ENCODE results near the gene RUNDC1.

The RUNDC1 gene

GRCh38 chr17:43020789-43021740 is 40.7 kb downstream of the RUNDC1 start:
- H3K4me1 ChIP-seq (ENCODE audit: control insufficient read depth, insufficient read depth, low read length), result peaks cover 14% of the 10 kb centered on the region
- peak overlapping the region; percentile 75 for H3K9ac ChIP-seq (ENCODE audit: low read depth, low read length)
- H3K36me3 ChIP-seq (ENCODE audit: control insufficient read depth, insufficient read depth, low read length), result peaks cover 34% of the 10 kb centered on the region
- H3K27me3 ChIP-seq (ENCODE audit: control insufficient read depth, insufficient read depth, low read length), result no peaks in the 10 kb centered on the region
- peak overlapping the region; percentile 89 for H3K27ac ChIP-seq (ENCODE audit: low read depth, low read length)
- H3K4me3 ChIP-seq (ENCODE audit: low read depth, low read length), result peak overlapping the region; percentile 91
- no peaks in the 10 kb centered on the region for H3K9me3 ChIP-seq (ENCODE audit: control insufficient read depth, insufficient read depth, low read length)

- Histone ChIP-seq H3K27me3 (ENCODE audit: control insufficient read depth, insufficient read depth, low read length) (no peaks in the 10 kb centered on the region), H3K4me1 (ENCODE audit: control insufficient read depth, insufficient read depth, low read length) (peaks cover 19% of the 10 kb centered on the region), H3K9ac (ENCODE audit: low read depth, low read length) (peak within 1 kb of the TSS; percentile 75), H3K27ac (ENCODE audit: low read depth, low read length) (peak within 1 kb of the TSS; percentile 89), H3K9me3 (ENCODE audit: control insufficient read depth, insufficient read depth, low read length) (no peaks in the 10 kb centered on the region), H3K4me3 (ENCODE audit: low read depth, low read length) (peak within 1 kb of the TSS; percentile 91), H3K36me3 (ENCODE audit: control insufficient read depth, insufficient read depth, low read length) (peaks cover 29% of the 10 kb centered on the region)
Measured at GRCh38 chr17:43021741-43022512, 41.6 kb downstream of the RUNDC1 start, which contains the start of gene VAT1. Gene VAT1 (minus strand): TSS chr17:43022385. CDS start chr17:43022322, 63 bp downstream.

- H3K27me3 ChIP-seq (ENCODE audit: control insufficient read depth, insufficient read depth, low read length), result no peaks in the 10 kb centered on the region
- H3K27ac ChIP-seq (ENCODE audit: low read depth, low read length), result peak within 1 kb of the TSS; percentile 98
- peaks cover 27% of the 10 kb centered on the region for H3K36me3 ChIP-seq (ENCODE audit: control insufficient read depth, insufficient read depth, low read length)
- peak within 1 kb of the TSS; percentile 90 for H3K9ac ChIP-seq (ENCODE audit: low read depth, low read length)
- H3K4me1 ChIP-seq (ENCODE audit: control insufficient read depth, insufficient read depth, low read length), result peaks cover 29% of the 10 kb centered on the region
- H3K9me3 ChIP-seq (ENCODE audit: control insufficient read depth, insufficient read depth, low read length), result no peaks in the 10 kb centered on the region
- H3K4me3 ChIP-seq (ENCODE audit: low read depth, low read length), result peak within 1 kb of the TSS; percentile 94
Measured at GRCh38 chr17:43024407-43025289, 44.3 kb downstream of the RUNDC1 start, which contains the start of gene RND2. Gene RND2 (plus strand): TSS chr17:43025231. CDS start chr17:43025348, 117 bp downstream.

- Histone ChIP-seq H3K27me3 (ENCODE audit: control insufficient read depth, insufficient read depth, low read length) (no peaks in the 10 kb centered on the region), H3K4me3 (ENCODE audit: low read depth, low read length) (peak overlapping the region; percentile 73), H3K9me3 (ENCODE audit: control insufficient read depth, insufficient read depth, low read length) (no peaks in the 10 kb centered on the region), H3K9ac (ENCODE audit: low read depth, low read length) (no peak overlapping the region), H3K27ac (ENCODE audit: low read depth, low read length) (no peak overlapping the region), H3K36me3 (ENCODE audit: control insufficient read depth, insufficient read depth, low read length) (peaks cover 24% of the 10 kb centered on the region), H3K4me1 (ENCODE audit: control insufficient read depth, insufficient read depth, low read length) (peaks cover 22% of the 10 kb centered on the region)
Measured at GRCh38 chr17:43025290-43025657, 44.9 kb downstream of the RUNDC1 start.

GRCh38 chr17:43025766-43026537 is 45.6 kb downstream of the RUNDC1 start:
- Histone ChIP-seq H3K36me3 (ENCODE audit: control insufficient read depth, insufficient read depth, low read length) (peaks cover 24% of the 10 kb centered on the region), H3K27me3 (ENCODE audit: control insufficient read depth, insufficient read depth, low read length) (no peaks in the 10 kb centered on the region), H3K4me3 (ENCODE audit: low read depth, low read length) (peak overlapping the region; percentile 73), H3K9me3 (ENCODE audit: control insufficient read depth, insufficient read depth, low read length) (no peaks in the 10 kb centered on the region), H3K9ac (ENCODE audit: low read depth, low read length) (no peak overlapping the region), H3K27ac (ENCODE audit: low read depth, low read length) (no peak overlapping the region), H3K4me1 (ENCODE audit: control insufficient read depth, insufficient read depth, low read length) (peaks cover 20% of the 10 kb centered on the region)

DNA sequence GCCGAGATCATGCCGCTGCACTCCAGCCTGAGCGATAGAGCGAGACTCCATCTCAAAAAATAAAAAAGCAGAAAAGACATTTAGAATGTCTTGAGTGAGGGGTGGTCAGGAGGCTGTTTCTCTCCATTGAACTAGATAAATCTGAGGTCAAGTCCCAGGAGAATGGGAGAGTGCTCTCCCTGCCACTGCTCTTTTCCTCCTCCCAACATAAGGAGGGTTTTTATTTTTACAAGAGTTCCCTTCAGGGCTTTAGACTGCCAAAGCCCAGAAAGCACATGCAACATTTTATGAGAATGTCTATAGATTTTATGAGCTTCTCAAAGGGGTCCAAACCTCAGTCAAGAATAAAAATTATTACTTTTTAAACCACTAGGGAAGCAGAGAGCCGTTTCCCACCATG is 46.2 kb downstream of the RUNDC1 start:
- Histone ChIP-seq H3K9me3 (ENCODE audit: control insufficient read depth, insufficient read depth, low read length) (no peaks in the 10 kb centered on the region), H3K4me3 (ENCODE audit: low read depth, low read length) (0 out of 2 replicates have a peak overlapping the region, but pooled peaks have one; percentile 18)

GRCh38 chr17:43027091-43028032 is 47.0 kb downstream of the RUNDC1 start:
- Histone ChIP-seq H3K4me1 (ENCODE audit: control insufficient read depth, insufficient read depth, low read length) (peaks cover 28% of the 10 kb centered on the region), H3K9me3 (ENCODE audit: control insufficient read depth, insufficient read depth, low read length) (no peaks in the 10 kb centered on the region), H3K27ac (ENCODE audit: low read depth, low read length) (peak overlapping the region; percentile 70), H3K36me3 (ENCODE audit: control insufficient read depth, insufficient read depth, low read length) (peaks cover 24% of the 10 kb centered on the region), H3K4me3 (ENCODE audit: low read depth, low read length) (peak overlapping the region; percentile 18), H3K9ac (ENCODE audit: low read depth, low read length) (no peak overlapping the region), H3K27me3 (ENCODE audit: control insufficient read depth, insufficient read depth, low read length) (no peaks in the 10 kb centered on the region)

More for the DNA sequence above, 46.2 kb downstream of the RUNDC1 start:
- peaks cover 26% of the 10 kb centered on the region for H3K4me1 ChIP-seq (ENCODE audit: control insufficient read depth, insufficient read depth, low read length)
- peak overlapping the region; percentile 70 for H3K27ac ChIP-seq (ENCODE audit: low read depth, low read length)
- H3K27me3 ChIP-seq (ENCODE audit: control insufficient read depth, insufficient read depth, low read length), result no peaks in the 10 kb centered on the region
- peaks cover 24% of the 10 kb centered on the region for H3K36me3 ChIP-seq (ENCODE audit: control insufficient read depth, insufficient read depth, low read length)
- no peak overlapping the region for H3K9ac ChIP-seq (ENCODE audit: low read depth, low read length)

DNA sequence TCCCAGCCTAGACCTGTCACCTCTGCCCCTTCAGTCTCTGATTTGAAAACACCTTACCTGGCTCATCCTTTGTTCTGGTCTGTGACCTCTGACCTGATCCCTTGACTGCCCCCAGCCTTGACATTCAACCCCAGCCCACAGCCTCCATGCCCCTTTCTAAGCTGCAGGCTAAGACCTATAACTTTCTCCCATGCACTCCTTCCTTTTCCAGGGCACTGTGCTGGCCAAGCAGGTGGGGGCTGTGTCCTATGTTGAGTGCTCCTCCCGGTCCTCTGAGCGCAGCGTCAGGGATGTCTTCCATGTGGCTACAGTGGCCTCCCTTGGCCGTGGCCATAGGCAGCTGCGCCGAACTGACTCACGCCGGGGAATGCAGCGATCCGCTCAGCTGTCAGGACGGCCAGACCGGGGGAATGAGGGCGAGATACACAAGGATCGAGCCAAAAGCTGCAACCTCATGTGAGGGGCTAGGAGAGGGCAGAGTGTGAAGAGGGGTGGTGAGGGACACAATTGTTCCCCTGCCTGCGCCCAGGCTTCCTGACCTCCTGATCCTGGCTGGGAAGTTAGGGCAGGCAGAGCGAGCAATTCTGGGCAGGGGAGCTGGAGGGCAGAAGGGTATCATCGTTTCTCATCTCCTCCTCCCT is 48.0 kb downstream of the RUNDC1 start:
- Histone ChIP-seq H3K9ac (ENCODE audit: low read depth, low read length) (no peak overlapping the region), H3K27me3 (ENCODE audit: control insufficient read depth, insufficient read depth, low read length) (no peaks in the 10 kb centered on the region), H3K27ac (ENCODE audit: low read depth, low read length) (peak overlapping the region; percentile 70), H3K36me3 (ENCODE audit: control insufficient read depth, insufficient read depth, low read length) (peaks cover 24% of the 10 kb centered on the region), H3K4me1 (ENCODE audit: control insufficient read depth, insufficient read depth, low read length) (peaks cover 28% of the 10 kb centered on the region), H3K9me3 (ENCODE audit: control insufficient read depth, insufficient read depth, low read length) (no peaks in the 10 kb centered on the region), H3K4me3 (ENCODE audit: low read depth, low read length) (no peak overlapping the region)

All from HUES48 (cell line).